PC-9 (cell line): ENCODE data around the gene RDH13. TPM values are rescaled to one million over a fixed set of nuclear protein-coding genes. Genes with fewer than 3 reads are reported as not detected.
"Not testable (repeated sequence)": the region's sequence is repeated elsewhere in the genome, so short reads cannot be mapped to it uniquely, and the experiment has no call there.

ENCODE experiments used
- BruUV-seq: library from RNA; stranded (reverse); fragments of 400-500 nt; replicated peaks from 2 replicates; lab custom pipeline; 2021; lab: Mats Ljungman, UMichigan
- CTCF ChIA-PET: fragments of 300-600 bp; sonication (Branson Sonifier 250); formaldehyde crosslinking; loops from one replicate; lab custom pipeline; 2022; ENCODE audit warnings: antibody characterized with exemption; lab: Charles Lee
- POLR2A ChIA-PET: fragments of 300-600 bp; sonication (Branson Sonifier 250); formaldehyde crosslinking; loops from one replicate; lab custom pipeline; 2022; ENCODE audit warnings: antibody characterized with exemption; ENCODE audit not compliant: unreplicated experiment; lab: Charles Lee
- DNase-seq, 2 experiments: peaks; one replicate each; pipeline versions ENCODE4 v3.0.0 to v3.0.0-alpha.2; 2015 to 2022; ENCODE audit warnings: mixed read lengths in 1 of 2
- H2AFZ ChIP-seq: fragments of 200-600 bp; sonication (generic); 2 replicates; pipeline ENCODE4 v1.8.1; 2017; ENCODE audit warnings: antibody characterized with exemption
- H3F3A ChIP-seq: fragments of 200-600 bp; sonication (generic); 2 replicates; pipeline ENCODE4 v1.8.1; 2017; ENCODE audit warnings: antibody characterized with exemption, mild to moderate bottlenecking, low read depth; ENCODE audit not compliant: insufficient read depth
- H3K27ac ChIP-seq: fragments of 200-600 bp; sonication (generic); 2 replicates; pipeline ENCODE4 v1.6.1; 2016; ENCODE audit warnings: mixed run types
- H3K27me3 ChIP-seq: fragments of 200-600 bp; sonication (generic); 2 replicates; pipeline ENCODE4 v1.6.1; 2016; ENCODE audit warnings: low read depth, mixed run types; ENCODE audit not compliant: insufficient read depth
- H3K36me3 ChIP-seq: fragments of 200-600 bp; sonication (generic); 2 replicates; pipeline ENCODE4 v1.6.1; 2016; ENCODE audit warnings: low read depth, mixed run types
- H3K4me1 ChIP-seq: fragments of 200-600 bp; sonication (generic); replicated peaks from 2 replicates; pipeline ENCODE4 v1.6.1; 2016; ENCODE audit warnings: mixed run types; ENCODE audit not compliant: insufficient read depth
- H3K4me2 ChIP-seq: fragments of 200-600 bp; sonication (generic); 2 replicates; pipeline ENCODE4 v1.6.1; 2017; ENCODE audit warnings: mixed run types
- H3K4me3 ChIP-seq: fragments of 200-600 bp; sonication (generic); 2 replicates; pipeline ENCODE4 v1.6.1; 2016; ENCODE audit warnings: mixed run types
- H3K79me2 ChIP-seq: fragments of 200-600 bp; sonication (generic); 2 replicates; pipeline ENCODE4 v1.6.1; 2017; ENCODE audit warnings: low read depth, mixed run types
- H3K9me2 ChIP-seq: fragments of 200-600 bp; sonication (generic); 2 replicates; pipeline ENCODE4 v1.8.1; 2017; ENCODE audit warnings: mild to moderate bottlenecking; ENCODE audit not compliant: insufficient read depth
- H3K9me3 ChIP-seq: fragments of 200-600 bp; sonication (generic); 2 replicates; pipeline ENCODE4 v1.8.1; 2016; ENCODE audit warnings: low read depth; ENCODE audit not compliant: insufficient read depth
- H4K20me1 ChIP-seq: fragments of 200-600 bp; sonication (generic); 2 replicates; pipeline ENCODE4 v1.8.1; 2017; ENCODE audit not compliant: insufficient read depth
- EZH2 ChIP-seq: fragments of 200-600 bp; sonication (generic); IDR thresholded peaks from 2 replicates; pipeline ENCODE4 v1.8.0; 2017; ENCODE audit warnings: antibody characterized with exemption, low read depth
- intact Hi-C: fragments of 100-400 bp; cut with micrococcal nuclease; formaldehyde crosslinking; loops from one replicate; pipeline ENCODE4 v1.10.0; 2022; ENCODE audit not compliant: unreplicated experiment
- total RNA-seq: library from RNA; stranded (reverse); gene quantifications from 2 replicates; pipeline ENCODE4 v1.2.3, GENCODE V29; 2021
- TF ChIP-seq, protein P1 (sequence below): fragments of 200-600 bp; sonication (generic); conservative IDR thresholded peaks from 2 replicates; pipeline ENCODE4 v1.6.1; 2017; ENCODE audit warnings: mixed run types, antibody characterized with exemption, mild to moderate bottlenecking, moderate library complexity

The RDH13 gene
- total RNA-seq, 1 experiment from 2014 or later = 39.8 TPM

DNA sequence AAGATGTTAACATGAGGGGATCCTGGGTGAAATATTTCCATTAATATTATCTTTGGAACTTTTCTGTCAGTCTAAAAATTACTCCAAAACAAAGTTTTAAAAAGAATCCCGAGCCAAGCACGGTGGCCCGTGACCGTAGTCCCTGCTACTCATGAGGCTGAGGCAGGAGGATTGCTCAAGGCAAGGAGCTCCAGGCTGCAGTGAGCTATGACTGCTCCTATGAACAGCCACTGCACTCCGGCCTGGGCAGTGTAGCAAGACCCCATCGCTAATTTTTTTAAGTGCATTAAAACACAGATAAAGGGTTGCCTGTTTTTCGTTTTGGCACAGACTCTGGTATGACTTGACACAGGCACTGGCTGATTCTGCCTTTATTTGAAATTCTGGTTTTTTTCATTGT lies 31.8 kb downstream of the RDH13 start:
- POLR2A ChIA-PET = no interaction called here
- BruUV-seq = no TSS peak

DNA sequence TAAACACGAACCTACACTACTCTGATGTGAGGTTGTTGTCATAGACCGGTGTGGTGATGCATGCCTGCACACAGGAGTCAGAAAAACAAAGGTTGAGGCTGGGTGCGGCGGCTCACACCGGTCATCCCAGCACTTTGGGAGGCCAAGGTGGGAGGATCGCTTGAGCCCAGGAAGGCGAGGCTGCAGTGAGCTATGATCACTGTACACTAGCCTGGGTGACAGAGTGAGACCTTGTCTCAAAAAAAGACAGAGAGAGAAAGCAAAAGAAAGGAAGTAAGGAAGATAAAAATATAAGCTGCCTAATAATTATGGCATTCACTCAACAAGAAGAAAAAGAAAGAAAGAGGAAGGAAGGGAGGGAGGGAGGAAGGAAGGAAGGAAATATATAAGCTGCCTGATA lies 34.2 kb downstream of the RDH13 start:
- no peak for DNase-seq
- Histone ChIP-seq H3K27me3 (no peaks in the 10 kb centered on the region), H3K27ac (no peak overlapping the region), H3K4me2 (no peak overlapping the region), H3K79me2 (no peaks in the 10 kb centered on the region; the same call in 1 of the 2 replicates), H3K9me3 (no peaks in the 10 kb centered on the region), H4K20me1 (peaks cover 31% of the 10 kb centered on the region), H3K4me1 (no peaks in the 10 kb centered on the region), H2AFZ (no peak overlapping the region), H3K36me3 (no peaks in the 10 kb centered on the region), H3F3A (peaks cover 22% of the 10 kb centered on the region; the same call in 1 of the 2 replicates), H3K4me3 (no peak overlapping the region), H3K9me2 (no peaks in the 10 kb centered on the region)
- no TSS peak for BruUV-seq
- ChIA-PET CTCF (no interaction called here), POLR2A (interaction anchor here (0.6 kb wide), 1 partner anchor 63 kb away, joined by 4 read pairs; the partner anchor contains the start of gene NLRP2)
- intact Hi-C loops = no loop called here
- no peak for TF ChIP-seq EZH2
- TF ChIP-seq, protein P1, sequence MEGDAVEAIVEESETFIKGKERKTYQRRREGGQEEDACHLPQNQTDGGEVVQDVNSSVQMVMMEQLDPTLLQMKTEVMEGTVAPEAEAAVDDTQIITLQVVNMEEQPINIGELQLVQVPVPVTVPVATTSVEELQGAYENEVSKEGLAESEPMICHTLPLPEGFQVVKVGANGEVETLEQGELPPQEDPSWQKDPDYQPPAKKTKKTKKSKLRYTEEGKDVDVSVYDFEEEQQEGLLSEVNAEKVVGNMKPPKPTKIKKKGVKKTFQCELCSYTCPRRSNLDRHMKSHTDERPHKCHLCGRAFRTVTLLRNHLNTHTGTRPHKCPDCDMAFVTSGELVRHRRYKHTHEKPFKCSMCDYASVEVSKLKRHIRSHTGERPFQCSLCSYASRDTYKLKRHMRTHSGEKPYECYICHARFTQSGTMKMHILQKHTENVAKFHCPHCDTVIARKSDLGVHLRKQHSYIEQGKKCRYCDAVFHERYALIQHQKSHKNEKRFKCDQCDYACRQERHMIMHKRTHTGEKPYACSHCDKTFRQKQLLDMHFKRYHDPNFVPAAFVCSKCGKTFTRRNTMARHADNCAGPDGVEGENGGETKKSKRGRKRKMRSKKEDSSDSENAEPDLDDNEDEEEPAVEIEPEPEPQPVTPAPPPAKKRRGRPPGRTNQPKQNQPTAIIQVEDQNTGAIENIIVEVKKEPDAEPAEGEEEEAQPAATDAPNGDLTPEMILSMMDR = no peak

More for the DNA sequence above, 31.8 kb downstream of the RDH13 start:
- Histone ChIP-seq H3K36me3 (no peaks in the 10 kb centered on the region), H3K4me1 (no peaks in the 10 kb centered on the region), H2AFZ (no peak overlapping the region), H4K20me1 (peaks cover 48% of the 10 kb centered on the region), H3K9me2 (no peaks in the 10 kb centered on the region), H3F3A (peaks cover 20% of the 10 kb centered on the region; the same call in 1 of the 2 replicates), H3K27me3 (no peaks in the 10 kb centered on the region), H3K4me3 (no peak overlapping the region), H3K79me2 (no peaks in the 10 kb centered on the region; the same call in 1 of the 2 replicates), H3K9me3 (no peaks in the 10 kb centered on the region), H3K4me2 (no peak overlapping the region), H3K27ac (no peak overlapping the region)
- DNase-seq = no peak
- intact Hi-C loops = no loop called here
- TF ChIP-seq, protein P1 = no peak
- TF ChIP-seq EZH2 = no peak
- CTCF ChIA-PET = no interaction called here

DNA sequence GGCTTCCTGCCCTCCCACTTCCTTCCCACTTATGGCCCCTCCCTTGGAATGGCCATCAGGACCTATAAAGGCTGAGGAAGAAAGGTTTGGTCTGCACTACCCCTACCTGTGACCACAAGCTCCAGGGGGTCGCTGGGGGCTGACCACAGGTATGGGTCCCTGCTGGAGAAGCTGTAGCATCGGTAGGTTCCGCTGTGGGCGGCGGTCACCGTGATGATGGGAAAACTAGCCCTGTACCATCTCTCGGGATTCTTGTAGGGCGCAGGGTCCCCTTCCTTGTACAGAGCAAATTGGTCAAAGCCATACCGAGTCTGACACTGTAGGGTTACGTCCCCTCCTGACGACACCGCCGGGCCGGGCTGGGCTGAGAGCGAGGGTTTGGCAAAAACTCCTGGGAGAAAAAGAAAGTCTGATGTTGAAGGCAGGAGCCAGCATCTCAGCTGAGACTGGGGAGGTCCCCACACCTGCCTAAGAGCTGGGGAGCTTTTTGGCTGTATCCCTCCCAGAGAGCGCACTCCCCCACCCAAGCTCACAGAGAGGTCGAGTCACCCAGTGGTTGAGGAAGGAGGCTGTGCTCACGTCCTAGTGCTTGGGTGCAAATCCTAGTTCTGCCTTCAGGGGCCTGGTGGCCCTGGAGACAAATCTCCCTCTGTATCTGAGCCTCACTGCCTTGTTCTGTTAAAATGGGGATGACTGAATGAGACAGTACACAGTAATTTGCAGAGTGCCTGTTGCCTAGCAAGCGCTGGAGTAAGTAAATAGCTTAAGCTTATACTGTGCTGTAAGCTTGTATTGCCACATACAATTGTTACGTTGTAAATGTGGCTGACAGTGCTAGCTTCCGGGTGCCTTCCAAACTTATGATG lies 35.2 kb downstream of the RDH13 start:
- Histone ChIP-seq H3K9me2 (no peaks in the 10 kb centered on the region), H3K4me3 (no peak overlapping the region), H3K36me3 (no peaks in the 10 kb centered on the region), H2AFZ (no peak overlapping the region), H3K27me3 (no peaks in the 10 kb centered on the region), H3K79me2 (no peaks in the 10 kb centered on the region; the same call in 1 of the 2 replicates), H3K4me2 (no peak overlapping the region), H3K4me1 (no peaks in the 10 kb centered on the region), H3F3A (peaks cover 22% of the 10 kb centered on the region; the same call in 1 of the 2 replicates), H3K9me3 (no peaks in the 10 kb centered on the region), H4K20me1 (peaks cover 28% of the 10 kb centered on the region), H3K27ac (no peak overlapping the region)
- POLR2A ChIA-PET = interaction anchor here (0.6 kb wide), 1 partner anchor 24 kb away, joined by 8 read pairs; no protein-coding TSS in a partner anchor
- intact Hi-C loops = no loop called here
- TF ChIP-seq, protein P1 = no peak
- TF ChIP-seq EZH2 = no peak
- peak in 1 of 2 experiments; percentile 49 for DNase-seq
- BruUV-seq = no TSS peak
- CTCF ChIA-PET = no interaction called here

DNA sequence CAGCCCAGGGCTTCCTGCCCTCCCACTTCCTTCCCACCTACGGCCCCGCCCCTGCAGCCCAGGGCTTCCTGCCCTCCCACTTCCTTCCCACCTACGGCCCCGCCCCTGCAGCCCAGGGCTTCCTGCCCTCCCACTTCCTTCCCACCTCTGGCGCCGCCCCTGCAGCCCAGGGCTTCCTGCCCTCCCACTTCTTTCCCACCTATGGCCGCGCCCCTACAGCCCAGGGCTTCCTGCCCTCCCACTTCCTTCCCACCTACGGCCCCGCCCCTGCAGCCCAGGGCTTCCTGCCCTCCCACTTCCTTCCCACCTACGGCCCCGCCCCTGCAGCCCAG lies 35.8 kb downstream of the RDH13 start:
- H3K4me3 ChIP-seq, H3K9me3 ChIP-seq, POLR2A ChIA-PET, H3K27me3 ChIP-seq, H3K27ac ChIP-seq, H3K79me2 ChIP-seq, DNase-seq, H3K4me1 ChIP-seq, BruUV-seq, CTCF ChIA-PET, H3K9me2 ChIP-seq, intact Hi-C loops, H3K4me2 ChIP-seq, H3K36me3 ChIP-seq, H2AFZ ChIP-seq: not testable (repeated sequence)
- Histone ChIP-seq H3F3A (peaks cover 22% of the 10 kb centered on the region; the same call in 1 of the 2 replicates), H4K20me1 (peaks cover 24% of the 10 kb centered on the region)
